Measurements from ENCODE around the gene MFSD2A.
"Not testable (repeated sequence)": the region's sequence is repeated elsewhere in the genome, so short reads cannot be mapped to it uniquely, and the experiment has no call there.

The MFSD2A gene

DNA sequence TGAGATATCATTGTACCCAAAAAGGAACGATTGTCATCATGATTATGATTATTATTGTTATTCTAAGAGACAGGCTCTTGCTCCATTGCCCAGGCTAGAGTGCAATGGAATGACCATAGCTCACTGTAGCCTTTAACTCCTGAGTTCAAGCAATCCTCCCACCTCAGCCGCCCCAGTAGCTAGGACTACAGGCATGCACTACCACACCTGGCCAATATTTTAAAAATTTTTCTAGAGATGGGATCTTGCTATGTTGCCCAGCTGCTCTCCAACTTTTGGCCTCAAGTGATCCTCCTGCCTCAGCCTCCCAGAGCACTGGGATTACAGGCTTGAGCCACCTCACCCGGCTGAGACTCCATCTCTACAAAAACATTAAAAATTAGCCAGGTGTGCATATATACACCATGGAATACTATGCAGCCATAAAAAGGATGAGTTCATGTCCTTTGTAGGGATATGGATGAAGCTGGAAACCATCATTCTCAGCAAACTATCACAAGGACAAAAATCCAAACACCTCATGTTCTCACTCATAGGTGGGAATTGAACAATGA is 52.6 kb downstream of the MFSD2A start:
- DNase-seq, result not testable (repeated sequence)

DNA sequence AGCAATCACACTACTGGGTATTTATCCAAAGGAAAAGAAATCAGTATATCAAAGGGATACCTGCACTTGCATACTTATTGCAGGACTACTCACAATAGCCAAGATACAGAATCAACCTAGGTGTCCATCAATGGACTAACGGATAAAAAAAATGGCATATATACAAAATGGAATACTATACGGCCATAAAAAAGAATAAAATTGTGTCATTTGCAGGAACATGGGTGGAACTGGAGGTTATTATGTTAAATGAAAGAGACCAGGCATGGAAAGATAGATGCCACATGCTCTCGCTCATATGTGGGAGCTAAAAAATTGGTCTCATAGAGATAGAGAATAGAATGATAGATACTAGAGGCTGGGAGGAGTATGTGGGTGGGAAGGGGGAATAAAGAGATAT is 56.3 kb downstream of the MFSD2A start:
- no peak for DNase-seq

DNA sequence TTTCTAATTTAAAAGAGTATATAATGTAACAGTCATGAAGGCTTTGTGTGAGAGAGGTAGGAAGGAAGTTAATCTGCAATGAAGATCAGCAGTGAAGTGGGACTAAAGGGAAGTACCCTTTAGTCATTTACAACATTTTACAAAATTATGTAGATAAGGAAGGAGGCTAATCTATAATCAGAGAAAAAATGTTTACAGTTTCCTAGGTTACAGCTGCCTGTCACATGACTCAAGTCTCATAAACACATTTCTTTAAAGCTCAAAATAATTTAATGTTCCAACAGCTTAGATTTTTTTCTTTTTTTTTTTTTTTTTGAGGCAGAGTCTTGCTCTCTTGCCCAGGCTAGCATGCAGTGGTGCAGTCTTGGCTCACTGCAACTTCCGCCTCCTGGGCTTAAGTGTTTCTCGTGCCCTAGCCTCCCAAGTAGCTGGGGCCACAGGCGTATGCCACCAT is 59.3 kb downstream of the MFSD2A start:
- DNase-seq, result no peak

DNA sequence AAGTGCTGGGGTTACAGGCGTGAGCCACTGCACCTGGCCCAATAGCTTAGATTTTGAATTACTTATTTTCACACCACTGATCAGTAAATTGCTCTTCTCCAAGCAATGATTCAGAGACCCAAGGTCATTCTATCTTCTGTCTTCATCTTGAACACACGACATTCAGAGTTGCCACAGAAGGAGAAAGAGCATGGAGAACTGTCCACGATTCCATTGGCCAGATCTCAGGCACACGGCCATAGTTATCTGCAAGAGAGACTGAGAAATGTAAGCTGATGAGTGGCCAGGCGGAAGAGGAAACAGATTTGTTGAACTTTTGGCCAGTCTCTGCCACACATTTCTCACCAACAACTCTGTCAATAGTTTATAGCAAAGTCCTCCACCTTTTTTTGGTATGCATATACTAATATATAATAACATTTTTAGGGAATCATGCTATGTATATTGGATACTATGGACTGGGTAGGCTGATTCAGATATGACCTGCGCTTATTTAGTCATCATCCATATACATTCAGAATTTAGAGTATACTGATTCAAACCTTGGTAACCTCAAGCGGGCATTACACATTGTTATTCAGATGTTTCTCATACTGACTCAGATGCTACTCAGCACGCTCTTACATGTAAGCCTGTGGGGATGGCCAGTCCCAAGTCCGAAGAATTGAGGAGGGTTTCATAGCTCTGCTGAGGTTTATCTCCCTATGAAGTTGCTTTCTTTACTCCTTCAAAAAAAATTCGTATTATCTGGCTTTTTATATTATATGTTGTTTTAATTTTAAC is 60.1 kb downstream of the MFSD2A start:
- no peak for DNase-seq

DNA sequence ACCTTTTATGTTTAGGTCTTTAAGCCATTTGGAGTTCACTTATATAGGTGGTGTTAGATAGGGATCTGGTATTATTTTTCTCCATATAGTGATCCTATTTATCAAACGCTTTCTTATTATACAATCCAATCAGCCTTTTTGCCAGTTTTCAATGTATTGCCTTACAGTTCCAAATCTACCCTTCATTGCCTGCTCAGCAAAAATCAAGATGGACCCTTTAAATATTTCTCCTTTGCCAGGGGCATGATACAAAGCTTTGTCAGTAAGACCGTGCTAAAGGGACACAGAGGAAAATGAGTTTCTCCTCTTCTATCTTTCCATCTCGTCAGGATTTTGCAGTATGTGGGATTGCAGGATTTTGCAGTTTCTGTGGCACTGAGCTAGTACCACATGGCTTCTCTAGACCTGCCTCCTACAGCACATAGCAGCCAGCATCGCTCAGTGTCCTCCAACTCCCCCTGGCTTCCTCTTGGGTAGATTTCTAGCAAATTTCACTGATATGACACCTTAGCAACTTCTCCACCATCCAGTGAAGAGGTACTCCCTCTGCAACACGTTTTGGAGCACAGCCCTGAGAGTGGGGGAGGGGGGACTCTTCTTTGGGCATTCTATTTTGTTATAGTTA is 63.1 kb downstream of the MFSD2A start:
- no peak for DNase-seq
